Motor neuron (in vitro differentiated cells): Measurements from ENCODE around the gene PDHX. TPM values are rescaled to one million over a fixed set of nuclear protein-coding genes. Genes with fewer than 3 reads are reported as not detected.

Experiments
- ATAC-seq, 8 experiments: fragments of 200-7000 bp; cut with Tn5 transposase; replicated peaks in 6 of 8; 2 replicates each; pipeline ENCODE4 v1.8.0; 2021; ENCODE audit warnings: mild to moderate bottlenecking in 8 of 8, moderate library complexity in 8 of 8
- H3K27ac ChIP-seq, 2 donors: fragments of 250-450 bp; sonication (Bioruptor Pico); 2 replicates each; pipeline ENCODE4 v1.9.0; 2021; ENCODE audit warnings: antibody characterized with exemption in 2 of 2, mild to moderate bottlenecking in 2 of 2, moderate library complexity in 1 of 2
- H3K4me1 ChIP-seq, 2 donors: fragments of 250-450 bp; sonication (Bioruptor Pico); replicated peaks in 1 of 2; 2 replicates each; pipeline ENCODE4 v1.6.1; 2021; ENCODE audit warnings: antibody characterized with exemption in 2 of 2, mild to moderate bottlenecking in 2 of 2, moderate library complexity in 1 of 2
- H3K4me3 ChIP-seq, 5 donors: fragments of 250-450 bp; sonication (Bioruptor Pico); 2 replicates each; pipeline ENCODE4 v1.9.0; 2021; ENCODE audit warnings: antibody characterized with exemption in 5 of 5, mild to moderate bottlenecking in 5 of 5, moderate library complexity in 4 of 5
- WGBS, 10 experiments: fragments of 450-650 bp; shearing (Covaris generic); methylation state at CpG; one replicate each; pipeline ENCODE4 v1.0.0; 2022; 5-methylcytosine and 5-hydroxymethylcytosine counted together
- in situ Hi-C, 9 experiments: fragments of 400-800 bp; cut with MboI; loops; one replicate each; pipeline ENCODE4 v1.15.0; 2021; ENCODE audit warnings: low sequenced_read_pairs in 9 of 9, low pct_unique_long_range_greater_than_20kb in 2 of 9; ENCODE audit not compliant: unreplicated experiment in 9 of 9
- total RNA-seq, 8 experiments: library from RNA; unstranded; fragments of 300-600 nt; gene quantifications; 2 replicates each; pipeline versions ENCODE4 v1.2.3 to v1.2.4, GENCODE V29; 2022

Gene PDHX
- total RNA-seq, 8 experiments from 2014 or later, result 31.1 to 64.1 (median 48.1) TPM

- peak in 4 of 8 experiments; percentile 0 to 4 (median 1) for ATAC-seq
- 0 to 29% (median 12%) methylated on average over 5 to 33 of the region's 34 CpGs for WGBS, 10 experiments
These were observed 1.0 kb upstream of the PDHX start for GRCh38 chr11:34915136-34916014.

GRCh38 chr11:34916843-34917770 is 689 bp downstream of the PDHX start:
- Histone ChIP-seq H3K4me1 (peaks cover 2 to 21% of the 10 kb centered on the region in 2 donors), H3K4me3 (peak overlapping the region; percentile 71 to 92 (median 82)), H3K27ac (peak overlapping the region; percentile 89 to 98)
- WGBS, 10 experiments, result 4 to 55% (median 15%) methylated on average over 3 to 16 of the region's 23 CpGs
- in situ Hi-C loops, result no loop called here
- peak; percentile 15 to 33 (median 26) for ATAC-seq

More at GRCh38 chr11:34915136-34916014, 1.0 kb upstream of the PDHX start:
- Histone ChIP-seq H3K4me3 (peak overlapping the region; percentile 71 to 92 (median 82)), H3K4me1 (peaks cover 2 to 21% of the 10 kb centered on the region in 2 donors), H3K27ac (peak overlapping the region; percentile 98)
- in situ Hi-C loops, result no loop called here

GRCh38 chr11:34921156-34921555 is 4.7 kb downstream of the PDHX start:
- in situ Hi-C loops, result no loop called here
- Histone ChIP-seq H3K27ac (no peak overlapping the region), H3K4me3 (no peak overlapping the region), H3K4me1 (peaks cover 0 to 14% of the 10 kb centered on the region in 2 donors)
- no peak for ATAC-seq
- WGBS, 10 experiments, result 82 to 100% (median 95%) methylated on average over 2 to 4 of the region's 4 CpGs

GRCh38 chr11:34924714-34925113 is 8.3 kb downstream of the PDHX start:
- in situ Hi-C loops, result loop anchor here in 3 of 9 experiments (25.0 kb wide), 3 partner anchors 438 to 488 kb away; partner anchors contain the start of gene SLC1A2 (in 1 of the 3)
- ATAC-seq, result no peak
- 7 to 100% (median 91%) methylated on average over 3 of the region's 3 CpGs; no CpG with 5 or more reads in 1 of the 10 experiments for WGBS, 10 experiments
- H3K4me3 ChIP-seq, result no peak overlapping the region
- no peak overlapping the region for H3K27ac ChIP-seq
- H3K4me1 ChIP-seq, result peaks cover 3 to 10% of the 10 kb centered on the region in 2 donors

DNA sequence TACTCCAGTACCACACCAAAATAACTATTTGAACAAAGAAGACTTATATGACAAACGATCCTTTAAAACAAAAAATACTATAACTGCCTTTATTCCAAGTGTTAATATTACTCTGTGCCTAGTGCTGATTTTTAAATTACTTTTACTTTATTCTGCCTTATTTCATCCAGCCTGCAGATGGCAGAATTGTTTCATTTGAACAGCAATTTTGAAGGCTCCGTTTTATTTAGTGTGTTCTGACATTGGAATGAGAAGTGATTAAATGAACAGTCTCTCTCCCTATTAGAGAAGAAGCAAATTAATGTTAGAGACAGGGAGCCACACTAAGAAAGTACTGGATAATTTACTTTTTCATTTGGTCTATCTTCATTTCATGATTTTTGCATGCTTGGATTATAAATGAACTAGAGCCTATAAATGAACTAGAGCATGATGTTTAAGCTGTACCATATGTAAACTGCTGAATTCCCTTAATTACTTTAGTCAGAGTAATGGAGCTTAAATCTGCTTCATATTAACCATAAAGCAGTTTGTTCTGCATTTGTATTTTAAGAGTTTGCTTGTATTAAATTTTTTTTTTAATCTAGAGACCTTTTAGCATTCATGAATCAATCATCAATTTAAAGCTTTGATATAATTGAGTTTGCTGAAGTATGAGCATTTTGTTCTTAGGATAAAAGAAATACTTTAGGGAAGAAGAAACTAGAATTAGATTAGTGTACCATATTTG is 9.8 kb downstream of the PDHX start:
- WGBS, 10 experiments, result 0 to 22% (median 0%) methylated on average over 1 to 2 of the region's 2 CpGs
- Histone ChIP-seq H3K27ac (no peak overlapping the region), H3K4me3 (no peak overlapping the region), H3K4me1 (peaks cover 3 to 10% of the 10 kb centered on the region in 2 donors)
- ATAC-seq, result peak in 7 of 8 experiments; percentile 43 to 76 (median 53)
- in situ Hi-C loops, result loop anchor here in 3 of 9 experiments (25.0 kb wide), 3 partner anchors 436 to 486 kb away; partner anchors contain the start of gene SLC1A2 (in 1 of the 3)

- no peak for ATAC-seq
- H3K4me1 ChIP-seq, result peaks cover 3 to 10% of the 10 kb centered on the region in 2 donors
- in situ Hi-C loops, result loop anchor here in 3 of 9 experiments (25.0 kb wide), 3 partner anchors 436 to 486 kb away; partner anchors contain the start of gene SLC1A2 (in 1 of the 3)
- H3K27ac ChIP-seq, result no peak overlapping the region
- H3K4me3 ChIP-seq, result no peak overlapping the region
These were observed 10.4 kb downstream of the PDHX start for GRCh38 chr11:34926831-34927132.

GRCh38 chr11:34928268-34928959 is 12.0 kb downstream of the PDHX start:
- Histone ChIP-seq H3K4me1 (peaks cover 3 to 10% of the 10 kb centered on the region in 2 donors), H3K27ac (no peak overlapping the region), H3K4me3 (no peak overlapping the region)
- ATAC-seq, result no peak
- in situ Hi-C loops, result loop anchor here in 3 of 9 experiments (25.0 kb wide), 3 partner anchors 434 to 484 kb away; partner anchors contain the start of gene SLC1A2 (in 1 of the 3)
- WGBS, 10 experiments, result 17 to 83% (median 63%) methylated on average over 1 to 3 of the region's 3 CpGs; no CpG with 5 or more reads in 1 of the 10 experiments

DNA sequence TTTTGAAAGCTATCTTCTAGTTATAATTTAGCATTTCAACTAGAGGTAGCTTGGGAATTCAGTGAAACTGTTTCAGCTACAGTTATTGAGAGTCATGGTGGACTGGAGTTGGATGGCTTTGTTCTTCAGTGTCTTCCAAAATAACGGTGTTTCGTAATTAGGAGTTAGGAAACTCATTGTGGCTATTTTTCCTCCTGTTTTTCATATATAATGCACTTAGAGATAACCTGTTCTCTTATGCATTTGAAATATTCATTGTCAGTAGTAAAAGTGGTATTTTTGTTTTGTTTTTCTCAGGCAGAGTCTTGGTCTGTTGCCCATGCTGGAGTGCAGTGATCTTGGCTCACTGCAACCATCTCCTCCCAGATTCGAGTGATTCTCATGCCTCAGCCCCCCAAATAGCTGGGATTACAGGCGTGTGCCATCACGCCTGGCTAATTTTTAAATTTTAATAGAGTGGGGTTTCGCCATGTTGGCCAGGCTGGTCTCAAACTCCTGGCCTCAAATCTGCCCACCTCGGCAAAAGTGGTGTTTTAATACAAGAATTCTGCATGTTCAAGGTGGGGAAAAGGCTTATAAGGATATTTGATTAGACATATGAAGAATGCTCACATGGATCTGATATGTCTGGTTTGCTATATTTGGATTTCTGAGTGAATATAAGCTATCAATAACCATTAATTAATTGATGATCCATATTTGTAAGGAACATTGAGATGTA is 12.7 kb downstream of the PDHX start:
- H3K4me1 ChIP-seq, result peaks cover 3 to 10% of the 10 kb centered on the region in 2 donors
- no peak overlapping the region for H3K4me3 ChIP-seq
- no peak overlapping the region for H3K27ac ChIP-seq
- ATAC-seq, result no peak
- in situ Hi-C loops, result loop anchor here in 3 of 9 experiments (25.0 kb wide), 3 partner anchors 433 to 483 kb away; partner anchors contain the start of gene SLC1A2 (in 1 of the 3)
- 66 to 100% (median 92%) methylated on average over 3 to 7 of the region's 7 CpGs; no CpG with 5 or more reads in 2 of the 10 experiments for WGBS, 10 experiments

DNA sequence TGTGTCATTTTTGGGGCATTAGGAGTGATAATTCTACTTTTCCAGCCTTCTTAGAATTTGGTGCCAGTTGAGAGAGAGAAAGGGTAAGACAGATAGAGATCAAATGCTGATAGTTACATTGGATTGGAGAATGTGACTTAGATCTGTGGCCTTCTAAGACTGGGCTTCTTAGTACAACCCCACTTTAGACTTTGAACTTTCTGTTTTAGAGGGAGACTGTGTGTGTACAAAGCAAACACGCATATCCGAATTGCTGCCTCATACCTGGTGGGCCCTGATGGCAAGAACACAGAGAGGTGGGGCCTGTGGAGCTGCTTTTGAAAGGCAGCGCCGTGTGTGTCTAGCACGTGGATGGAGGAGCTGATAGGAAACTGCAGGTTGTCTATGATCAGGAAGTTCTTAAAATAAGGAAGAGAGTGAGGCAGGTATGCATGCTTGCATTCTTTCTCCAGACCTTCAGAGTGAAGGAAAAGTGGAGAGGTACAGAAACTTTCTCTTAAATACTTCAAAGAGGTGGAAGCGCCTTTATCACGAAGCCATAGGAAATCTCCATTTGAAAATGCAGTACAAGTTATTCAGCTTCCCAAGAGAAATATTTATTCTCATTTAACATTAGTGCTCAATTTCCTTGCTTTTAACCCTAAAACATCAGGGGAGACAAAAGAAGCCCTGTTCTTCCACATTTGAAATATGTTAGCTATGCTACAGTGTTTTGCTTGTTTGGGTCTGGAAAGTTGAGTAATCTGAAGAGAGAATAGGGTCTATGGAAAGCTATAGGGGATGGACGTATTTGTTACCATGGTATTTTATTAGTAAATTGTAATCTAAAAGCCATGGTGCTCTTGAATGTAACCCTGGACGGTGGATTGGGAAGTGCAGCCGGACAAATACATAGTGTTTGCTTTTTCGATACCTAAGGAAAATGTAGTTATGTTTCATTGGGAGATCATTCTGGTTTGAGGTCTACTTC is 13.7 kb downstream of the PDHX start:
- peaks cover 3 to 10% of the 10 kb centered on the region in 2 donors for H3K4me1 ChIP-seq
- in situ Hi-C loops, result loop anchor here in 4 of 9 experiments (10.0 to 25.0 kb wide), 4 partner anchors 432 to 482 kb away; partner anchors contain the start of gene SLC1A2 (in 1 of the 4)
- no peak for ATAC-seq
- 88 to 100% (median 93%) methylated on average over 2 to 9 of the region's 11 CpGs; no CpG with 5 or more reads in 2 of the 10 experiments for WGBS, 10 experiments
- no peak overlapping the region for H3K27ac ChIP-seq
- no peak overlapping the region for H3K4me3 ChIP-seq

- in situ Hi-C loops, result loop anchor here in 4 of 9 experiments (10.0 to 25.0 kb wide), 4 partner anchors 425 to 475 kb away; partner anchors contain the start of gene SLC1A2 (in 1 of the 4)
- Histone ChIP-seq H3K4me3 (no peak overlapping the region), H3K4me1 (peaks cover 0 to 6% of the 10 kb centered on the region in 2 donors), H3K27ac (no peak overlapping the region)
- WGBS, 10 experiments, result 67 to 100% (median 94%) methylated on average over 1 to 6 of the region's 6 CpGs; no CpG with 5 or more reads in 1 of the 10 experiments
- peak in 1 of 8 experiments; percentile 53 for ATAC-seq
These were observed 20.7 kb downstream of the PDHX start for GRCh38 chr11:34936945-34937629.
